ENCODE results near the gene CARD14.
A peak's percentile ranks its signal among the peaks of the same experiment; 100 is the strongest.

Gene CARD14

GRCh38 chr17:80212511-80212910 is 42.7 kb downstream of the CARD14 start:
- no peak for DNase-seq (ENCODE audit: low read depth)

DNA sequence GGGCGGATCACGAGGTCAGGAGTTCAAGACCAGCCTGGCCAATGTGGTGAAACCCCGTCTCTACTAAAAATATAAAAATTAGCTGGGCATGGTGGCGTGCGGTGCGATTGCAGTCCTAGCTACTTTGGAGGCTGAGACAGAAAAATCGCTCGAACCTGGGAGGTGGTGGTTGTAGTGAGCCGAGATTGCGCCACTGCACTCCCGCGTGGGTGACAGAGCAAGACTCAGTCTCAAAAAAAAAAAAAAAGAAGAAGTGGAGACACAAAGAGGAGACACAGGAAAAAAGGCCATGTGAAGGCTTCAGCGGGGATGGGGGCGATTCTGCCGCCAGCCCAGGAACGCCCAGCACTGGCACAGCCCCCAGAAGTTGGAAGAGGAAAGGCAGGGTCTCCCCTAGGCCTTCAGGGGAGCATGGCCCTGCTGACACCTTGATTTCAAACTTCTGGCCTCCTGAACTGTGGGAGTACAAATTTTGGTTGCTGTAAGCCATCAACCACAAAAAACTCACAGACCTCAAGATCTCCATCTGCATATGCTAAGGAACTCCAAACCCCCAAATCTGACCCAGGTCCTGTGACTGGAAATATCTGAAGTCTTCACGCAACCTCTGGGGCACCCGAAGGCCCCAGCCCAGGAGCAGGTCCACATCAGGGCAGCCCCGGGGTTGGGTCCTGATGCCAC is 43.3 kb downstream of the CARD14 start:
- no peak for DNase-seq (ENCODE audit: low read depth)

DNA sequence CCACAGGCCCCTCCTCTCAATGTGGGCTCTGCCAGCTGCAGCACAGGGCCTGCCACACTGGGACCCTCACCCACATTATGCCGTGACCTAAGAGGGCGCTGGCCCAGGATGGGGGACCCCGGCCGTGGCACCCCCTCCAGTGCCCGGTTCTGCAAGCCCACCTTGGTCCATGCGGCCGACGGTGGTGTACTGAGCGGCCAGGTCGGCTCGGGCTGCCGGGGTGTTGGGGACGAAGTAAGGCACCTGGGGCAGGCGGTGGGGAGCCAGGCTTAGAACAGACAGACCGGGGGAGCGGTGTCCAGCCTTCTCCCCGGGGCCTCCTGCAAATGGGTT is 43.8 kb downstream of the CARD14 start:
- DNase-seq (ENCODE audit: low read depth), result no peak

GRCh38 chr17:80214012-80214877 is 44.4 kb downstream of the CARD14 start:
- DNase-seq (ENCODE audit: low read depth), result no peak

GRCh38 chr17:80214878-80215210 is 45.0 kb downstream of the CARD14 start:
- no peak for DNase-seq (ENCODE audit: low read depth)

DNA sequence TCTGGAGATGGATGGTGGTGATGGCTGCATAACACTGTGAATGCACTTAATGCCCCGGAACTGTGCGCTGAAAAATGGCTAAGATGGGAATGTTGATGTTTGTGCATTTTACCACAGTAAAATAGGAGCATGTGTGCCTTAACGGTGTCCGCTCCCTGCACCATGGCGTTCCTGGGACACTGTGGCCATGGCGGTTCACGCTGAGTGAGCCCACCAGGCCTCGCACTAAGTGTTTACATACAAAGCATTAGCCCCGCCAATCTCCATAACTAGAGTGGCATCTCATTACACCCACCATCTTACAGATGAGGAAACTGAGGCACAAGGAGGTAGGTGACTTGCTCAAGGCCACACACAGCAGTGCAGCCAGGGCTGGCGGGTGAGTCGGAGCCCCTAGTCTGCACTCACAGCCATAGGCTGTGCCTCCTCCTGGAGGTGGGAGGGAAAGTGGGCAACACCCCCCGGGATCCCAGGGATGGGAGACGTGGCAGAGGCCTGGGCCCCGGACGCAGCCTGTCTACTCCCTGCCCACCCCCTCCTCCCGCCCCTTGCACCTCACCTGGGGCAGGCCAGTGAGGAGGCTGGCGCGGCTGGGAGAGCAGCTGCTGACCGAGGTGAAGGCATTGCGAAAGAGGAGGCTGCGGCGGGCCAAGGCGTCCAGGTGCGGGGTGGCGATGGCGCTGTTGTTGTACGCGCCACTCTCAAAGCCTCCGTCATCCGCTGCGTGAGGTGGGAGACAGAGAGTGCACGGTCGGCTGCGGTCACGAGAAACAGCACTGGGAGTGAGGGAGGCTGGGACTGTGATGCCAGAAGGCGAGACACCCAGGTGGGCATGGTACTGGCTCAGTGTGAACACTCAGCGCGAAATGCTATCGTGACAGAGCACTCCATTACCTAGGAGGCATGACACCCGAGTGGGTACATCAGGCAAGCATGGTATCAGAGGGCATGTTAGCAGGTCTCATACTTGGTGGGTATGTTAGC is 46.9 kb downstream of the CARD14 start:
- DNase-seq (ENCODE audit: low read depth), result no peak

DNA sequence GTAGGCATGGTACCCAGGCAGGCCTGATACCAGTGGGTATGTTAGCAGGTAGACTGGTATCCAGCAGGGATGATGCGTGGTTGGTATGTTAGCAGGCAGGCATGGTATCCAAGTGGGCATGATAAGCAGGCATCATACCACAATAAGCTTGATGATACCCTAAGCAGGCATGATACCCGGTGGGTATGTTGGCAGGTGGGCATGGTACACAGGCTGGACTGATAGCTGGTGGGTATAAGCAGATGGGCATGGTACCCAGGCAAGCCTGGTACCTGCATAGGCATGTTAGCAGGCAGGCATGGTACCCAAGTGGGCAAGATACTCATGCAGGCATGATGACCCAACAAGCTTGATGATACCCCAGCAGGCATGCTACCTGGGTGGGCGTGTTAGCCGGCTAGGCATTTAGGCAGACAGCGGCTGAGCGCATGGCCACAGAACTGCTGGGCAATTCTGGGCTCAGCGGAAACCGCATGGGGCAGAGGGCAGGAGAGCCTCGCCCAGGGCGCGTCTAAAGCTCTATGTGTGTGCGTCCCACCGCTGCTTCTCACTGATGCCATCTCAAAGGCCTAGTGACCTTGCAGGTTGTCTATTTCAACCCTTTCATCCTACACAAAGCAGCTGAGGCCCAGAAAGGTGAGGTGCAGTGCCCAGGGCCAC is 48.0 kb downstream of the CARD14 start:
- DNase-seq (ENCODE audit: low read depth), result no peak

DNA sequence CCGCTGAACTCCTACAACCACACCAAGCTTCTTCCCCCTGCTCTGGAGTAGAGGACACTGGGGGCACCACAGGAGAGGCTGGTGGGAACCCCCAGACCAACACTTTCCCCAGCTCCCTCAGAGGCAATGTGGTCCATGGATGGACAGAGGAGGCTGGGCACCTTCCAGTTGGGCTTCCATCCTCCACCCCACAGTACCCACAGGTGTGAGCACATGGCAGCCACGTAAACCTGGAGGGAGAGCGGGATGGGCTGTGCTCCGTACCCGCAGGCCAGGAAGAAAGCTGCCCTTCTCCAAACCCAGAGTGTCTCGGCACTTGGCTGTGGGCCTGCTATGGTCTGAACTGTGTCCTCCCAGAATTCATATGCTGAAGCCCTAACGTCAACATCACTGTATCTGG is 48.6 kb downstream of the CARD14 start:
- no peak for DNase-seq (ENCODE audit: low read depth)

- DNase-seq (ENCODE audit: low read depth), result peak; percentile 88
Observed at GRCh38 chr17:80219013-80219762, 49.4 kb downstream of the CARD14 start.

DNA sequence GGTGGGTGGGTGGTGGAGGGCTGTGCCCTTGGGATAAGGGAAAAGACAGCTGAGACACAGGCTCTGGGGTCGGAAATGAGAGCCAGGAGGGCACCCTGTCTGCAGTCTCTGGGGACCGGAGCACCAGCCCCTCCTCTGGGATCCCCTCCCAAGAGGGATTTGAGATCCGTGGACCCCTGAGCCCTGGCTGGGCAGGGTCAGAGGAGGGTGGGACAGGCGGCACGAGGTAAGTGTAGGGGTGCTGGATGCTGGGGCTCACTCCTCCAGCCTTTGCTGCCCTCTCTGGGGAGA is 49.9 kb downstream of the CARD14 start:
- no peak for DNase-seq (ENCODE audit: low read depth)

GRCh38 chr17:80220054-80220735 is 50.4 kb downstream of the CARD14 start, which contains the start of the genes SGSH and SLC26A11:
Gene SGSH (minus strand): TSS chr17:80220333. CDS start chr17:80220313, 20 bp downstream.
Gene SLC26A11 (plus strand): TSS chr17:80220427. CDS start chr17:80221561, 1,134 bp downstream.
- peak; percentile 46 for DNase-seq (ENCODE audit: low read depth)

DNA sequence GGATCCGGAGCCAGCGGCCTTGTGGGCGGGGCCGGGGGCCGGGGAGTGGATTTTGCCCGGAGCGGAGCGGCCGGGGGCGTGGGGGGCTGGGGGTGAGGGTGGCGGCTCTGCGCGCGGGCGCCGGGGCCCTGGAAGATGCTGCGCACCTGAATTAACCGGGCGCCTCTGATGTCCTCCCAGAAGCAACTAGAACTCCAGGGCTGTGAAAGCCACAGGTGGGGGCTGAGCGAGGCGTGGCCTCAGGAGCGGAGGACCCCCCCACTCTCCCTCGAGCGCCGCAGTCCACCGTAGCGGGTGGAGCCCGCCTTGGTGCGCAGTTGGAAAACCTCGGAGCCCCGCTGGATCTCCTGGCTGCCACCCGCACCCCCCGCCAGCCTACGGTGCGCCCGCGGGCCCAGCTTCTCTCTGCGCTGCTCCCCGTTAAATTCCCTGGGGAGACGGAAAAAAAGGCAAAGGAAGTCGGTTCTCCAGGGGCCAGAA is 50.9 kb downstream of the CARD14 start:
- no peak for DNase-seq (ENCODE audit: low read depth)

DNA sequence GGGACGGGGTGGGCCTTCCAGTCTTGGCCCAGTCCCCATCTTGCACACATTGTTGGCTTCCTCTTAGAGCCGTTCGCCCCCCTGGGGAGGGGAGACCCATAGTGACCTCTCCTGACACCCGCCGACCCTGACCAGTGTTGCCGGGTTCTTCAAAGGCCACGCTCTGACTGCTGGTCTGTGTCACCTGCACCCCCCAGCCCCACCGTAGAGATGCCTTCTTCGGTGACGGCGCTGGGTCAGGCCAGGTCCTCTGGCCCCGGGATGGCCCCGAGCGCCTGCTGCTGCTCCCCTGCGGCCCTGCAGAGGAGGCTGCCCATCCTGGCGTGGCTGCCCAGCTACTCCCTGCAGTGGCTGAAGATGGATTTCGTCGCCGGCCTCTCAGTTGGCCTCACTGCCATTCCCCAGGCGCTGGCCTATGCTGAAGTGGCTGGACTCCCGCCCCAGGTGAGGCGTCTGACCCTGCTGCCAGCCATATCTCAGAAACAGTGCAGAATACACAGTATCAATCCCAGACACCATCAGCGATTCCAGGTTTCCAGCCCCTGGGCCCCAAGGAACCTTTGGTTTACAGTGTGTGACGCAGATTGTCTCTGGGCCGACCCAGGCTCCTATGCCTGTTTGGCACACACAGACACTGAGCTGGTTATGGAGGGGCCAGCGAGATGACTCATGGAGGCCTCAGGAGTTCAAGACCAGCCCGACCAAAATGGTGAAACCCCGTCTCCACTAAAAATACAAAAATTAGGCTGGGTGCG is 51.7 kb downstream of the CARD14 start:
- DNase-seq (ENCODE audit: low read depth), result no peak

- no peak for DNase-seq (ENCODE audit: low read depth)
Observed at GRCh38 chr17:80222376-80223141, 52.7 kb downstream of the CARD14 start.

DNA sequence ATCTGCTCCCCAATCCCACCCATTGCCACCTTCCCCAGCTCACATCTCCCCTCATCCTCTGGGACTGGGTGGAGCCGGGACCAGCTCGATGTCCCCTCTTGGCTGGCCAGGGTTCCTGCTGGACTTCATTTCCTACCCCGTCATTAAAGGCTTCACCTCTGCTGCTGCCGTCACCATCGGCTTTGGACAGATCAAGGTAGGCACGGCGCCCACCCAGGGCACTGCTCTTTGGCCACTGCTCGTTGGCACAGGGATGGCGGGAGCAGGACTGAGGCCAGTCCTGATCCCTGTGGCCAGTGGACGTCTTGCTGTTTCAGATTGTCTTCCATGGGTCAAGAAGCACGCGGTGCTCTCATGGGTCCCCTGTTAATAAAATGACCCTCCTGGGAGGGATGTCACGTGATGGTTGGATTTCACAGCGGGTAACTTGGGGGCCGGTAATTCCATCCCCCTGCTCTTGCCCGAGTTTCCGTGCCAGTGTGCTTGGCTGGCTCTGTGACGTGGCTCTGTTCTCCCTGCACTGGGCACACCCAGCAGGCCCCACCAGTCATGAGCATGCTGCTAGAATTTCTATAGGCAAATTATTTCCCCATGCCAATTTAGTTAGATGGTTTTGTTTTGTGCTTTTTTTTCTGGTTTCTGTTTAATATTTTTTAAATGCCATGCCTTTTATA is 53.4 kb downstream of the CARD14 start:
- DNase-seq (ENCODE audit: low read depth), result no peak

GRCh38 chr17:80223838-80224497 is 54.1 kb downstream of the CARD14 start:
- DNase-seq (ENCODE audit: low read depth), result no peak

DNA sequence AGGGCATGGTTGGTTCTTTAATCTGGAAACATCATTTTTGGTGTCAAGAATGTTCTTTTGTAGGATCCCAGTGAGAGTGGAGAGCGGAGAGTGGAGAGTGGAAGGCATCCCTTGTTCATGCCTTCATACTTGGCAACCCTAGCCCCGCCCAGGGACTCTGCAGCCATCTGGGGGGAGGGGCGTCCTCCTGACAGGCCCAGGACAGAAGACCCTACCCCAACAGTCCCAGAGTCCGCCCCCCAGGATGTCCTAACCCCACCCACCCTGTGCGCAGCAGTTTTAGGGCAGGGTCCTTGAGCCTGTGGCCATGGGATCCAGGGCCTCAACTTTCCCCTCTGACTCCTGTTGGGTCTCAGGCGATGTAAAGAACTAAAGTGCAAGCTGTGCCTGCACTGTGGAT is 54.9 kb downstream of the CARD14 start:
- no peak for DNase-seq (ENCODE audit: low read depth)

GRCh38 chr17:80225230-80225629 is 55.4 kb downstream of the CARD14 start:
- DNase-seq (ENCODE audit: low read depth), result no peak
